ENCODE results near the gene GPRIN3.
"Not testable (repeated sequence)": the region's sequence is repeated elsewhere in the genome, so short reads cannot be mapped to it uniquely, and the experiment has no call there.

GPRIN3 gene

DNA sequence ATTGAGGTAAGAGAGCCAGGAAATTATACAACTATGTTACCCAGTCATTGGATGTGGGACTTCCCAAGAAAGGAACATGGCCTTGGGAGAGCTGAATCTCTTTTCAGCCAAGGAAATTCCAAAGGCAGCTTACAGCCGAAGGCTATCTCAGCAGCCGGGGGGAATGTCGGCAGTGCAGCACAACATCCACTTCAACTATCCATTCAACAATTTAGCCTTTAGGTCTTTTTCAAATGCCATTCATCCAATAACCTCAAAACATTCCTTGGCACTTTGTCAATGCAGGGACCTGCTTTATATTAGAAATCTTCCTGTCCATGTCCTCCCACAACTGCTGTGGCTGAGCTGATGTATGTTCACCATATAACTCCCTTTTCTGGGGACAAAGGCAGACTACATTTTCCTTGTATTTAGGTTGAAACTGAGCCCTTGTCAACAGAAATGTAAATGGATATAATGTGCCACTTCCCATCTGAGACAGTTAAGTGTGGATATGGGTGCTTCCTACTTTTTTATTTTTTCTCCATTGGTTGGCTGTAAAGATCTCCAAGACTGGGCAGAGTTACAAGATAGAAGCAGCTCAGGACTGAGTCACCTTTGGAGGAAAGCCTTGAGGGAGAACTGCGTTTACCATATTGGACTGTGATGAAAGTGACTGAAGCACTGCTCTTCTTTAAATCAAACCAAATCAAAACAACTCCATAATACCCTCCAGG, 94.8 kb downstream of the GPRIN3 start:
- no peak for DNase-seq

DNA sequence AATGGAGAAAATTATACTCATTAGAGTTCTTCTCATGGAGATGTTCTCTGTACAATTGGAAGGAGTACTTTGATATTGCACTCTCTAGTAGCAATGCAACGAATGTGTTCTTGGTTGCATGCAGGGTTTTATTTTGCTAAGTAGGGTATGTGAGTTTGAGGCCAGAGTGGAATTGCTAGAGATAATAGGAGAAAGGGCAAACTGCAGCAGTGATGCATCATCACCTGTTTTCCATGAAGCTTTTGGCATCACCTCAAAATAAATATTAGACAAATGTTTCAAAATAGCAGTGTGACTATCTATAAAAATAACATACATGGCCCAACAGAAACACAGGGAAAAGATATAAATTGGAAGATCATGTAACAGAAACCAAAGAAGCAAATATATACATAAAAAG, 103.0 kb downstream of the GPRIN3 start:
- no peak for DNase-seq

DNA sequence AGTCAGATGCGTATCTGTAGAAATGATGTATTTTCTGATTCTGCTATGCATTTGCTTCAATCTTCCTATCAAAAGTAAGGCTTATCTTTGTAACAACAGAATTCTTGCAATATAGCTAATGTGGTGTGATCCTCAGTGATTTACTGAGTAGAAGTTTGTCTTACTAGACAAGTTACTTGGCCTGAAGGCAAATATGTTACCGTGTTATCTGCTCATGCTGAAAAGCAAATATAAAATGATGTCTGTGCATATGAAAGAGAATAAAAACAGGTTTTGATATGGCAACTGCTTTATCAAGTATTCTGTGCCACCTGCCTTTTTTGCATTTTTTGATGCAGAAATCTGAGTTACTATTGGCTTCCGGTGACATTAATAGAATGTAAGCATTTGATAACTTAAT, 103.7 kb downstream of the GPRIN3 start:
- DNase-seq = no peak

DNA sequence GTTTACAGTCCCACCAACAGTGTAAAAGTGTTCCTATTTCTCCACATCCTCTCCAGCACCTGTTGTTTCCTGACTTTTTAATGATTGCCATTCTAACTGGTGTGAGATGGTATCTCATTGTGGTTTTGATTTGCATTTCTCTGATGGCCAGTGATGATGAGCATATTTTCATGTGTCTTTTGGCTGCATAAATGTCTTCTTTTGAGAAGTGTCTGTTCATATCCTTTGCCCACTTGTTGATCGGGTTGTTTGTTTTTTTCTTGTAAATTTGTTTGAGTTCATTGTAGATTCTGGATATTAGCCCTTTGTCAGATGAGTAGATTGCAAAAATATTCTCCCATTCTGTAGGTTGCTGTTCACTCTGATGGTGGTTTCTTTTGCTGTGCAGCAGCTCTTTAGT, 108.2 kb downstream of the GPRIN3 start:
- not testable (repeated sequence) for DNase-seq

DNA sequence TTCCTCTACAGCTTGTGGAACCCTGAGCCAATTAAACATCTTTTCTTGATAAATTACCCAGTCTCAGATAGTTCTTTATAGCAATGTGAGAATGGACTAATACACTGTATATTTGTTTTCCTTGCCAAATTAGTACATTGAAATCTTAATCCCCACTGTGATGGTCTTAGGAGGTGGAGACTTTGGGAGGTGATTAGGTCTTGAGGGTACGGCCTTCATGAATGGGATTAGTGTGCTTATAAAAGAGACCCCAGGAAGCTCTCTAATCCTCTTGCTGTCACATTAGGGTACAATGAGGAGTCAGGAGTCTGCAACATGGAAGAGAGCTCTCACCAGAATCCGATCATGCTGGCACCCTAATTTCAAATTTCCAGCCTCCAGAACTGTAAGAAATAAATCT, 109.7 kb downstream of the GPRIN3 start:
- DNase-seq = no peak

DNA sequence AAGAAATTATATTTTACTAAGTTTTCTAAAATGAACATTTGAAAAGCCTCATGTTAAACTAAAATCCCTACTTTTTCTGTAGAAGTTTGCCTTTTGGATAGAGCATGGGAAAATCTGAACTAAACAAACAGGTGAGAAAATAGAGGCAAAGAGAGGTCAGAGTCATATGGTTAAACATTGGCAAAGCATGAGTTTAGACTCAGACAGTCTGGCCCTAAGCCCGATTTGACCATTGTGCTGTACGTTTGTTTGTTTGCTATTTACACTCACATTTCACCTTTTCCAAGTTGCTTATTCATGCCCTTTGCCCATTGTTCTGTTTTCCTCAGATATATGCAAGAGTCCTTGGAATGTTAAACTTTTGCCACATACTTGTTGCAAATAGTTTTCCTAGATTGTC, 110.9 kb downstream of the GPRIN3 start:
- DNase-seq = no peak

DNA sequence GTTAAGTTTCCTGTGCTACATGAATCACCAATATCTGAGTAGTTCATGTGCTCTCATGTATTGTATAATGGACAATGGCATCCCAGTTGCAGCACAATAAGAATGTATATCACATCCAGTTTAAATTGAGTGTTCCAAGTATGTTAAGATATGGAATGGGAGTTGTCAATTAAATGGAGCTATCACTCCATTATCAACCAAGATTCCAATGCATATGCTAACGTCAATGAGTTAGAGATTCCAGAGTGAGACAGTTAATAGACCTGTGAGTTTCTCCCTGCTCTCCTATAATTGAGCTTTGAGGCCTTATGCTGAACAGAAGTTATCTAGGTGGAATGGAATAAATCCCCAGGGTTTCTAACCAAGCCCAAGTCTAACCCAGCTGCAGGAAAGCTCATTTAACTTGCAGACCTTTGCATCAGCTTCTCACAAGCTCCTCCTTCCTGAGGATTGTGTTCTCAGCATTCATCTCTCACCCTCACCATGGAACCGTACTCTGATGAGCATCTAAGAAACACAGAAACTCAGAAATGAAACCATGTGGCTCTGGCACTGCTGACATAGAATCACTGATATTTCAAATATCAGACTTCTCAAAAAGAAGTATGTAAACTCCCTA, 111.4 kb downstream of the GPRIN3 start:
- no peak for DNase-seq

DNA sequence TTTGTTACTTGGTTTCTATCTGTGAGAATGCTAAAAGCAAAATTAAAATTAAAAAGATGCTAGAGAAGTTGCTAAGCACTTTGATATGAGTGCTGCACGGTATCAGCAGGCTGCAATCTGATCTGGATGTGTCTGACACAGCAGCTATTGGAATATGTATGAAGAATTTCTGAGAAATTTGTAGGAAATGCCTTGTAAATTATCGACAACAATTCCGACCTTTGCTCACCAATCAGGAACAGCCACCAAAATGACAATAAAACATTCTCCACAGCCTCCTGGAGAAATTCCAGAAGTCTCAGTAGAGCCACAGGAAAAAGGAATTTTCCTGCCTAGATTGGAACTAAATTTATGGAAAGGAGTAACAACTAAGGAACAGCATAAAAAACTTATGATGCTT, 113.8 kb downstream of the GPRIN3 start:
- DNase-seq = no peak
